Lower leg skin (tissue), 4 donors: ENCODE measurements around the gene METTL1. TPM values are rescaled to one million over a fixed set of nuclear protein-coding genes. Genes with fewer than 3 reads are reported as not detected.

Source experiments
- DNase-seq, 2 donors: peaks; one replicate each; pipeline ENCODE4 v3.0.0-alpha.2; 2019; ENCODE audit warnings: low spot score in 2 of 2
- H3K4me3 ChIP-seq: fragments of 200-600 bp; sonication (generic); 2 replicates; pipeline ENCODE4 v1.5.1; 2017; ENCODE audit warnings: mild to moderate bottlenecking, low read depth; ENCODE audit not compliant: poor library complexity, severe bottlenecking
- CTCF ChIP-seq, 3 donors: fragments of 450-650 bp; IDR thresholded peaks; one replicate each; pipeline ENCODE4 v1.5.1; 2016; ENCODE audit warnings: antibody characterized with exemption in 3 of 3, mild to moderate bottlenecking in 3 of 3, moderate library complexity in 2 of 3
- POLR2A ChIP-seq, 2 donors: fragments of 450-650 bp; IDR thresholded peaks; one replicate each; pipeline ENCODE4 v1.6.1; 2016 to 2017; ENCODE audit warnings: antibody characterized with exemption in 2 of 2, mild to moderate bottlenecking in 1 of 2, moderate library complexity in 1 of 2
- WGBS, 2 donors: methylation state at CpG; one replicate each; pipeline ENCODE4 v1.1.5; 2018; 5-methylcytosine and 5-hydroxymethylcytosine counted together
- intact Hi-C: fragments of 100-400 bp; cut with DNase I; formaldehyde crosslinking; loops from one replicate; pipeline ENCODE4 v1.15.0; 2023; ENCODE audit warnings: low total_unique reads
- total RNA-seq, 4 donors: library from RNA; depleted of rRNA; stranded (reverse); fragments of >200 nt; gene quantifications; one replicate each; pipeline ENCODE4 v1.1.0, GENCODE V29; 2016

METTL1 gene
- total RNA-seq, 4 donors from 2014 or later = 5.9 to 13.5 (median 11.0) TPM

- TF ChIP-seq POLR2A (IDR thresholded peaks at IDR 0.05) (no peak), CTCF (IDR thresholded peaks at IDR 0.05) (peak in 1 of 3 donors; percentile 50)
- intact Hi-C loops = no loop called here
- 1 to 2% methylated on average over 20 to 40 of the region's 58 CpGs for WGBS, 2 donors
- peak; percentile 100 for DNase-seq
- H3K4me3 ChIP-seq = peak within 1 kb of the TSS; percentile 54
Measured at GRCh38 chr12:57751788-57752667, 19.9 kb downstream of the METTL1 start, which contains the start of gene CDK4. Gene CDK4 (minus strand): TSS chr12:57752310. CDS start chr12:57751717, 593 bp downstream.

- 9 to 12% methylated on average over 8 of the region's 8 CpGs for WGBS, 2 donors
- TF ChIP-seq CTCF (IDR thresholded peaks at IDR 0.05) (no peak), POLR2A (IDR thresholded peaks at IDR 0.05) (no peak)
- intact Hi-C loops = no loop called here
- H3K4me3 ChIP-seq = peak overlapping the region; percentile 54
- DNase-seq = peak in 1 of 2 donors; percentile 86
Measured at GRCh38 chr12:57751432-57751787, 20.5 kb downstream of the METTL1 start.

GRCh38 chr12:57750561-57751431 lies 21.1 kb downstream of the METTL1 start:
- DNase-seq = peak in 1 of 2 donors; percentile 76
- peak overlapping the region; percentile 54 for H3K4me3 ChIP-seq
- 86 to 87% methylated on average over 15 of the region's 15 CpGs for WGBS, 2 donors
- TF ChIP-seq POLR2A (IDR thresholded peaks at IDR 0.05) = no peak
- TF ChIP-seq CTCF (IDR thresholded peaks at IDR 0.05) = no peak
- intact Hi-C loops = no loop called here

- WGBS, 2 donors = 91 to 93% methylated on average over 5 of the region's 5 CpGs
- intact Hi-C loops = no loop called here
- TF ChIP-seq POLR2A (IDR thresholded peaks at IDR 0.05) (no peak), CTCF (IDR thresholded peaks at IDR 0.05) (no peak)
- no peak overlapping the region for H3K4me3 ChIP-seq
- DNase-seq = peak in 1 of 2 donors; percentile 85
Measured at GRCh38 chr12:57749061-57749460, 22.8 kb downstream of the METTL1 start.

- no peak overlapping the region for H3K4me3 ChIP-seq
- TF ChIP-seq POLR2A (IDR thresholded peaks at IDR 0.05) = no peak
- TF ChIP-seq CTCF (IDR thresholded peaks at IDR 0.05) = no peak
- 72 to 73% methylated on average over 3 of the region's 3 CpGs for WGBS, 2 donors
- no peak for DNase-seq
- intact Hi-C loops = no loop called here
Measured at GRCh38 chr12:57746025-57746424, 25.9 kb downstream of the METTL1 start.
